ENCODE measurements around the gene PSMB10.
A peak's percentile ranks its signal among the peaks of the same experiment; 100 is the strongest.

DNA sequence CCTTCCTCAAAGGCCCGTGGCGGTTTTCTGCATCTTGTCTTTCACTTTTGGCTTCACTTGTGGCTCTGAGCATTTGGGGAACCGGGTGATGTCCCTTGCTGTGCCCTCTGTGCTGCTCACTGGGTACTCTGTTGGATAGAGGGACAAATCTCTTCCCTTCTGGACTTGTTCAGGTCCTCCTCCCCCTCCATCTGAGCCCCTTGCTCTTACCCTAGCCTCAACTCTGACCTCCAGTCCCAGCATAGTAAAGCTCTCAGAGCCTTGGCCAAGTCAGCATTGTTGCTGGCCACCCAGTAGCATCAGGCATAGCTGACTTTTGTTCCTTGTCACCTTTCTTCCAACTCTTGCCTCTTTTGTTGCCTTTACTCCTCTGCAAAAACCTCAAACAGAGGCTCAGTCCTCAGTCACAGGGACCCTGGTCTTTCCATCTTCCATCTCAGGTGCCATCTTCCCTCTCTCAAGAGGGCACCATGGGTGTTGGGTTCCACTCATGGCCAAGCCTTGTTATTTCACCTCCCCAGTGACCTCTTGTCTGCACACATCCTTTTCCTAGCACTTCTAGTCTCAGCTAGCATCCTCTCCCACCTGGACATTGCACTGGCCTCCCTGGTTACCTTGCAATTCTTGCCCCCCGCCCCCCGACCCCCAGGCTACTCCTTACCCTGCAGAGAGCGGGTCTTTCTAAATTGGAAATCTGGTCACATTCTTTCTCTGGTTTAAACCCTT lies 393 bp upstream of the PSMB10 start:
- TF ChIP-seq, protein P1, sequence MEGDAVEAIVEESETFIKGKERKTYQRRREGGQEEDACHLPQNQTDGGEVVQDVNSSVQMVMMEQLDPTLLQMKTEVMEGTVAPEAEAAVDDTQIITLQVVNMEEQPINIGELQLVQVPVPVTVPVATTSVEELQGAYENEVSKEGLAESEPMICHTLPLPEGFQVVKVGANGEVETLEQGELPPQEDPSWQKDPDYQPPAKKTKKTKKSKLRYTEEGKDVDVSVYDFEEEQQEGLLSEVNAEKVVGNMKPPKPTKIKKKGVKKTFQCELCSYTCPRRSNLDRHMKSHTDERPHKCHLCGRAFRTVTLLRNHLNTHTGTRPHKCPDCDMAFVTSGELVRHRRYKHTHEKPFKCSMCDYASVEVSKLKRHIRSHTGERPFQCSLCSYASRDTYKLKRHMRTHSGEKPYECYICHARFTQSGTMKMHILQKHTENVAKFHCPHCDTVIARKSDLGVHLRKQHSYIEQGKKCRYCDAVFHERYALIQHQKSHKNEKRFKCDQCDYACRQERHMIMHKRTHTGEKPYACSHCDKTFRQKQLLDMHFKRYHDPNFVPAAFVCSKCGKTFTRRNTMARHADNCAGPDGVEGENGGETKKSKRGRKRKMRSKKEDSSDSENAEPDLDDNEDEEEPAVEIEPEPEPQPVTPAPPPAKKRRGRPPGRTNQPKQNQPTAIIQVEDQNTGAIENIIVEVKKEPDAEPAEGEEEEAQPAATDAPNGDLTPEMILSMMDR (IDR thresholded peaks at IDR 0.05), result no peak
- peak in 1 of 2 donors; percentile 4 for TF ChIP-seq POLR2A (IDR thresholded peaks at IDR 0.05)
